ENCODE results near the gene SLC49A4.
"Not testable (repeated sequence)": the region's sequence is repeated elsewhere in the genome, so short reads cannot be mapped to it uniquely, and the experiment has no call there.

Gene SLC49A4, protein sequence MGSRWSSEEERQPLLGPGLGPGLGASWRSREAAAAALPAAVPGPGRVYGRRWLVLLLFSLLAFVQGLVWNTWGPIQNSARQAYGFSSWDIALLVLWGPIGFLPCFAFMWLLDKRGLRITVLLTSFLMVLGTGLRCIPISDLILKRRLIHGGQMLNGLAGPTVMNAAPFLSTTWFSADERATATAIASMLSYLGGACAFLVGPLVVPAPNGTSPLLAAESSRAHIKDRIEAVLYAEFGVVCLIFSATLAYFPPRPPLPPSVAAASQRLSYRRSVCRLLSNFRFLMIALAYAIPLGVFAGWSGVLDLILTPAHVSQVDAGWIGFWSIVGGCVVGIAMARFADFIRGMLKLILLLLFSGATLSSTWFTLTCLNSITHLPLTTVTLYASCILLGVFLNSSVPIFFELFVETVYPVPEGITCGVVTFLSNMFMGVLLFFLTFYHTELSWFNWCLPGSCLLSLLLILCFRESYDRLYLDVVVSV

DNA sequence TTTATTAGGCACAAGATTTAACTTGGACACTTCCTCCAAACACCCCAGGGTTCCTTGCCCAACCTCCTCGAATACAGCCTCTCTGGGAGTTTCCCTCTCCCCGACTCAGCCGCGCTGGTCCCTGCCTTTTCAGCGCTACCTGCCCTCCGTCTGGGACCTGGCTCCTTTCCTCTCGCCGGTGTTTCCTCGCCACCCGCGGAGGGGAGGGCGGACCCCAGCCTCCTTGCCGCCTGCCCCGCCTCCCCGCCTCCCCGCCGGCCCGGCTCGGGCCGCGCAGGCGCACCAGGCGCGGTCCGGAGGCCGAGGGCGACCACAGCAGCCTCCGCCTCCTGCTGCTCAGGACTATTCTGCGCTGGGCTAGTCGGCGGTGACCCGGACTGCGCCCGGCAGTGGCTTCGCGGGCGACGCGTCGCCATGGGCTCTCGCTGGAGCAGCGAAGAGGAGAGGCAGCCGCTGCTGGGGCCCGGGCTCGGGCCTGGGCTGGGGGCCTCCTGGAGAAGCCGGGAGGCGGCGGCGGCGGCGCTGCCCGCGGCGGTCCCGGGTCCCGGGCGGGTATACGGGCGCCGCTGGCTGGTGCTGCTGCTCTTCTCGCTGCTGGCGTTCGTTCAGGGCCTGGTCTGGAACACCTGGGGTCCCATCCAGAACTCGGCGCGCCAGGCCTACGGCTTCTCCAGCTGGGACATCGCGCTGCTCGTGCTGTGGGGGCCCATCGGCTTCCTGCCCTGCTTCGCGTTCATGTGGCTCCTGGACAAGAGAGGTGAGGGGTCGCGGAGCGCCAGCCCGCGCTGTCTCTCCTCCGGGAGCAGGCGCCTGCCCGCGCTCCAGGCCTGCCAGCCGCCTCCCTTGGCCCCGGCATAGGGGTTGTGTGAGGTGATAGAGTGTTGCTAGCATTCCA lies at the start of gene SLC49A4:
Gene SLC49A4 (plus strand): TSS at position 291 of the 895 bp plus-strand sequence. CDS start 124 bp downstream, at position 415.
- peak; percentile 53 for DNase-seq (ENCODE audit: low read depth)

DNA sequence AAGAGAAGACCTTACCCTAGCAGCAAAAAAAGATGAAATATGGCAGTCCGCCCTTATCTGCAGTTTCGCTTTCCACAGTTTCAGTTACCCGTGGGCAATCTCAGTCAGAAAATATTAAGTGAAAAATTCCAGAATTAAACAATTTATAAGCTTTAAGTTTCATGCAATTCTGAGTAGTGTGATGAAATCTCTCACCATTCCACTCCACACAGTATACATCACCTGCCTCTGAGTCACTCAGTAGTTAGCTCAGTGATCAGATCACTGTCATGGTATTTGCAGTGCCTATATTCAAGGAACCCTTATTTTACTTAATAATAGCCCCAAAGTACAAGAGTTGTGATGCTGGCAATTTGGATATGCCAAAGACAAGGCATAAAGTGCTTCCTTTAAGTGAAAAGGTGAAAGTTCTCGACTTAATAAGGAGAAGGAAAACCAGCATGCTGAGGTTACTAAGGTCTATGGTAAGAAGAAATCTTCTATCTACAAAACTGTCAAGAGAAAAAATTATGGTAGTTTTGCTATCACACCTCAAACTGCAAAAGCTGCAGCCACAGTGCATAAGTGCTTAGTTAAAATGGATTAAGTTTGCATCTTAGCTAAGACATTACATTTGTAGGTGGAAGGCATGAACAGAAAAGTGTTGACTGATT lies 49.4 kb upstream of the SLC49A4 start:
- DNase-seq (ENCODE audit: low read depth): no peak

DNA sequence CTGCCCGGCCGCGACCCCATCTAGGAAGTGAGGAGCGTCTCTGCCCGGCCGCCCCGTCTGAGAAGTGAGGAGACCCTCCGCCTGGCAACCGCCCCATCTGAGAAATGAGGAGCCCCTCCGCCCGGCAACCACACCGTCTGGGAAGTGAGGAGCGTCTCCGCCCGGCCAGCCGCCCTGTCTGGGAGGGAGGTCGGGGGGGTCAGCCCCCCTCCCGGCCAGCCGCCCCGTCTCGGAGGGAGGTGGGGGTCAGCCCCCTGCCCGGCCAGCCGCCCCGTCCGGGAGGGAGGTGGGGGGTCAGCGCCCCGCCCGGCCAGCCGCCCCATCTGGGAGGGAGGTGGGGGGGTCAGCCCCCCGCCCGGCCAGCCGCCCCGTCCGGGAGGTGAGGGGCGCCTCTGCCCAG lies 47.6 kb upstream of the SLC49A4 start:
- not testable (repeated sequence) for DNase-seq (ENCODE audit: low read depth)

DNA sequence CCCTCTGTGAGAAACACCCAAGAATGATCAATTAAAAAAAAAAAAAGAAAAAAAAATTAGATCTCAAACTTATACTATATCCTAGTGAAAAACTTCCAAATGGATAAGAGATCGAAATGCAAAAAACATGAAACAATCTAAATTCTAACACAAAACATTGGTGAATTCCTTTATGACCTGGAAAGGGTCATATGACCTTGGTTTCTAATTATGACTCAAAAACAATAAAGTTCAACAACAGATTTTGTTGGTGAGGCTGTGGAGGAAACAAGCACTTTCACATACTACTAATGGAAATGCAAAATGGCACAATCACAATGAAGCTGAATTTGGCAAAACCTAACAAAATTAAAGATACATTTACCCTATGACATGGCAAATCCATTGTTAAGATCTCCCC lies 46.5 kb upstream of the SLC49A4 start:
- no peak for DNase-seq (ENCODE audit: low read depth)

DNA sequence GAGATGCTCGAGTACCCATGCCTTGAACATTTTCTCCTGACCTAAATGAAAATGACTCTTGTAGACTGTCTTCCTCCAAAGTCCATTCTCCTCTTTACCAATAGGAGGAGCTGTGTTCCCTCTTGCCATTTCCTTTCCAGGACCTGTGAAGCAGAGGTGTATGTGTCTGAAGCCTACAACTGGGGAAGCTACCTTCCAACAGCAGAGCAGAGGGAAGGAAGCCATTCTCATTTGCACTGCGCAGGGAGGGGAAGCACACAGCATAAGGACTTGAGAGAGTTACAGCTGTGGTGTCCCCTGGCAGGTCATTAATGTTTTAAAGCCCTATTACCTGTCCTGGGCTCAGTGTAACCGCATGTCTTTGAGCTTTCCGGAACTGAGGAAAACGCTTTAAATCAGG lies 39.9 kb upstream of the SLC49A4 start:
- DNase-seq (ENCODE audit: low read depth): peak; percentile 3

DNA sequence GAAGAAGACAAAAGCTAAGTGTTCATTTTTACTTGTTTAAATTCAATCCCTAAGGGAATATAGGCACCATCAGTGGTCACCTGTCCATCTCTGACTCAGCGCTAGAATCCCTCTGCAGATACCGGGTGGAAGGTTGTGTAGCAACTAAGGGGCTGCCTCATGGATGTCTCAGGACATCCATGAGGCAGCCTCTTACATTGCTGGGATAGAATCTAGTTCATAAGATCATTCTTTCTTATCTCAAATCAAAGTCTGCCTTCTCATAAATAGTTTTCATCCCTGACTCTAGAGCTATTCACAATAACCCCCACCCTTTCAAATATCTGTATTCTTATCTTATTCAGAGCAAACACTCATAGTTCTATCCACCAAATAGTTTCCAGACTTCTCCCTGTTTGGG lies 39.4 kb upstream of the SLC49A4 start:
- no peak for DNase-seq (ENCODE audit: low read depth)

DNA sequence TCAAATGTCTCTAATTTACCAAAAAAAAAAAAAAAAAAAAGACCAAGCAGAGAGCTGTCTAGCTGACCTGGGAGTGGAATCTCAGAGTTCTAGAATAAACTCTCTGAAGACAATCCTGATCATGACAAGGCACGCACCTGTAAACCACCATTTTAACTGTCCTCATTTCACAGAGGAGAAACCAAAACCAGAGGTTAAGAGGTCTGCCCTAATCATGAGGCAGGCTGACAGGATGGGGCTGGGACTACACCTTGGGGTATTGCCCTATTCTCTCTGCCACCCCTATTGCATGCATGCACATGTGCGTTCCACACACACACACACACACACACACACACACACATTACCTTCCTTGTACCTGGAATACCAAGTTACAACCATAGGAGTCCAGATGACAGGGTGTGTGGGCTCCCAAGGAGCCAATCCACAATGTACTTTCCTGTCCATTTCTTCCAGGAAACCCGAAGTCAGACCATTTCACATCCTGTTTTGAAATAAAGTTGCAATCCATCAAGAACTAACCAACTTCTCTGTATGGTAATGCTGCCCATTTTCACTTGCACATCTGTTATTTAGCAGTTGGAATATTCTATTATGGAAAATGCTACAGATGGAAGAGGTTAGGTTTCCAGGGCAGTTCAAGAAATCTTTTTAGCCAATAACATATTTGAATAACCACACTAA lies 35.9 kb upstream of the SLC49A4 start:
- DNase-seq (ENCODE audit: low read depth): no peak

DNA sequence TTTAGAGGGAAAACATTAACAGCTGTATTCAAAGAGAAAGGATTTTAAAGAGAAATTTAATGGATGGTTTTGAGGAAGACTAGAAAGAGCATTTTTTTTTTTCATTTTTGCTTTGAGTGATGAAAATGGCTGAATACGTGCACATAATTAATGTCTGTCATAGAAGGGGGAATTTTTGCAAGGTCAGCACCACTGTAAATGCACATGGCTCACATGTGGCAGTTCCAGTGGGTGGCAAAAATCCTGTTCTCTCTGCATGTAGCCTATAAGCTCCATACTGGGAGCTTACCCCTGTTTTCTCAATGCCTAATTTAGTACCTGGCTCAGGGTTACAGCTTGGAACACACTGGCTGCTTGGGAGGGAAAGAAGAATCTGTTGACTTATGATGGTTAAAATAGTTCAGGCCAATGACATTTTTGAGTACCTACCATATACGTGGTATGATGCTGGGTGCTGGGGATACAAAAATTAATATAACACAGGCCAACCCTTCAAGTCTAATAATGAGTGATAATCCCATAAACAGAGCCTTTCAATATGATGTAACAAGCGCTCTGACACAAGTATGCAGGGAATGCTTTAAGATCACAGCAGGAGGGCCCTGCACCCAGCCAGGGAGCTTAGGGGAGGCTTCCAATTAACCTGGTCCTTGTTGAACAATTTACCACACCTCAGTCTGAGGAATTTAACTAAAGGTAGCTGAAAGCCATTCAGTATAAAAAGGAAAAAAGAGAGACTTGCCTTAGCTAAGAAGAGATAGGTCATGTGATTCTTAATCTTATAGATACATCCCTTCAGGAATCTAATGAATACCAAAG lies 34.2 kb upstream of the SLC49A4 start:
- no peak for DNase-seq (ENCODE audit: low read depth)

DNA sequence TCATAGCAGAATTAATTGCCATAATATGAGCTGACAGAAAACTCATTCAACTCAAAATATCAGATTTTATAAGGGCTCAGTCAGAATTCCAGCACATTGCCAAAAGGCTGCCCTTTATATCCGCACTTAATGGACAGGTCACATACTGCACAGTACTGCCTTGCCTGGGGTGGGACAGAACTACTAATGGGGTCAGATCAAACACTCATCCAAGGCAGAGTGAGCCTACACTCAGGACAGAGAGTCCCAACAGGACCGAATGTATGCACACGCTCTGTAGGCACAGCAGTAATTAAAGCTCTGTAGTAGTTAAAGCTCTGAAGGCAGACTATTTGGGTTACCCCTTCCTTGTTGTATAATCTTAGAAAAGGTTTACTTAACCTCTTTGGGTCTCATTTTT lies 28.4 kb upstream of the SLC49A4 start:
- no peak for DNase-seq (ENCODE audit: low read depth)

DNA sequence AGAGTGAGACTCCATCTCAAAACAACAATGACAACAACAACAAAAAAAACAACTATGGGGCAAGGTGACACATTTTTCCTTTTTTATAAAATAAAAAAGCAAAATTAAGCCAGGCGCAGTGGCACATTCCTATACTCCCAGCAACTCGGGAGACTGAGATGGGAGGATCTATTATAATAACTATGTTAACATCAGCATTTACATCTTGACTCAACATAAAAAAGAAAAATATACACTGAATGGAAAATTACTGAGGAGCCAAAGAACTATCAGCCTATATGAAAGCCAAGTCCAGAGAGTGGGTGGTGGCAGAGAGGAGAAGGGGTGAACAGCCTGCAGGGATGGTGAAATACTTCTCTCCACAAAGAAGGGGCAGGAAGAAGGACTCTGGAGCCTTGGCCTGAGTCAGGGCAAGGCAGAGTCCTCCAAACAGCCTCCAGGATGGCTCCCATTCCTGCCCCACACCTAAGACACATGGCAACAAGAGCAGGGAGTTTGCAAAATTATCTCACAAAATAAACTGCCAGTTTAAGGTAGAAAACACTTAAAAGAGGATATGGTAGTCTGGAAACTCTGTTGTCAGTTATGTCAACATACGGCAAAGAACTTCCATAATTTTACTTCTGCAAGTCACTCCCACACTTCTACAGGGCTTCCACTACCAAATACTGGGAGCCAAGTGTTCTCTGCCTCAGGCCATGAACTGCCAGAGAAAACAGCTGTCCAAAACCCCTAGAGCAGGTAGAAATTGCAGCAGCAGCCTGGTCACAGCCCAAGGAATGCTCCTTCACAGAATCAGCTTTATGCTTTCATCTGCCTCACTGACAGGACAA lies 27.1 kb upstream of the SLC49A4 start:
- DNase-seq (ENCODE audit: low read depth): no peak

DNA sequence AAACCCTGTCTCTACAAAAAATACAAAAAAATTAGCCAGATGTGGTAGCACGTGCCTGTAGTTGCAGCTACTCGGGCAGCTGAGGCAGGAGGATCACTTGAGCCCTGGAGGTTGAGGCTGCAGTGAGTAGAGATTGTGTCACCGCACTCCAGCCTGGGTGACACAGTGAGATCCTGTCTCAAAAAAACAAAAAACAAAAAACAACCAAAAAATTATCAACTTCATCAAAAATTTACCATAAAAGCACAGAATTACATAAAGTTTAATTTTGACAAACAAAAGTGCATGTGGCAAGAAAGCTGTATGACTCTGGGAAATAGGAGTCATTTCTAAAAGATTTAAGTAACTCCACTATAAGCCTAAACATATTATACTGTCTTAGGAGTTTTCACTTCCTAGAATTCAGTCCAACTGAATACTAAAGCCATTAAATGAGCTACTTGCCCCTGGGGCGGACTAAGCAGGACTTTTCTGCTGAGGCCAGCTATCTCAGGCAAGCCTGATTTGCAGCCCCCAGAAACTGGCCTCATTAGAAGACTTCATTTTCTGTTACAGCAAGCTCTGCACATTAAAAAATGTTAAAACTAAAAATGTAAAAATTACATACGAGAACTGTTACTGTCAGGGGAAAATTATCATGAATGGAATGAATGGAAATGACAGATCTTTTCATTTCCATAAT lies 24.2 kb upstream of the SLC49A4 start:
- DNase-seq (ENCODE audit: low read depth): no peak

DNA sequence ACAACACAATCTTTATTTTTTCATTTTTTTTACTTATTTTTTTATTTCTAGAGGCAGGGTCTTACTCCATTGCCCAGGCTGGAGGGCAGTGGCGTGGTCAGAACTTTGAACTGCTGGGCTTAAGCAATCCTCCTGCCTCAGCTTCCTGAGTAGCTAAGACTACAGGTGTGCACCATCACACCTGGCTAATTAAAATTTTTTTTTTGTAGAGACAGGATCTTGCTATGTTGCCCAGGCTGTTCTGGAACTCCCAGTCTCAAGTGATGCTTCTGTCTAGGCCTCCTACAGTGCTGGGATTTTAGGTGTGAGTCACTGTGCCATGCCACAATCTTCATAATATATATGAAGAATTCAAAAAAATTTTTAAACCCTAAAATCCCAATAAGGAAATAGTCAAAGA lies 22.0 kb upstream of the SLC49A4 start:
- DNase-seq (ENCODE audit: low read depth): no peak

DNA sequence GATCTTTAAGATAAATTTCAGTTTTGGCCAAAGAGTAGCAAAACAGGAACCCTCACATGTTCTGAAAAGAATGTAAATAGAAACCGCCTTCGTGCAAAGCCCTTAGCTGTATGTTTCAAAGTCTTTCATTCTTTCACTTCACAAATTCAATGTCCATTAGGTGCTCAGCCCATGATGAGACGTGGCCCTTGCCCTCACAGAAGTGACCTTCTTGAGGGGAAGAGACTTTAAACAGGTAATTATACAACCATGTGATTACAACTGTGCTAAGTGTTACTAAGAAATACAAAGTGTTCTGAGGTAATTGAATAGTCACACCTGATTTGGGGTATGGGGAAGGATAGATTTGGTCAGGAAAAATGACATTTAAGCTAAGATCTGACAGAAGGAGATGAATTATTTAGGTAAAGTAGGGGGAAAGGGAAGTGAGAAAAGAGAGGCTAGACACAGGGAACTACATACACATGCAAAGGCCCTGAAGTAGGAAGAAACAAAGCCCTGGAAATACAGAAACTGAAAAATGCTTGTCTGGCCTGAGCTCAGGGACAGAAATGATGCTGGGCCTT lies 20.8 kb upstream of the SLC49A4 start:
- no peak for DNase-seq (ENCODE audit: low read depth)

DNA sequence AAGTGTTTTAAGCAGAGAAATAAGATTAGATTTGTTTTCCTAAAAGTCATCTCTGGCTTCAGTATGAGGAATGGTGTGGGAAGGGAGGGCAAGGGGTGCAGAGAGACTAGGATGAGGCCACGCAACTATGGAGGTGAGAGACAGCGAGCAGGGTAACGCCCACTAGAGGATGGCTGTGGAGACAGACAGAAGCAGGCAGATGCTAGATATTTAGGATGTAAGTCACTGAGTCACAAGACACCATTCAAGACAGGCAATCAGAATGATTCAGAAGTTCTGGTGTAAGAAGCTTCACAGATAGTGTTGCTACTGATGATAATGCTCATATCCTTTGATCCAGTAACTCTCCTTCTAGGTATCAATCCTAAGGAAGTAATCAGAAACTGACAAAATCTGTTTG lies 20.3 kb upstream of the SLC49A4 start:
- DNase-seq (ENCODE audit: low read depth): no peak

DNA sequence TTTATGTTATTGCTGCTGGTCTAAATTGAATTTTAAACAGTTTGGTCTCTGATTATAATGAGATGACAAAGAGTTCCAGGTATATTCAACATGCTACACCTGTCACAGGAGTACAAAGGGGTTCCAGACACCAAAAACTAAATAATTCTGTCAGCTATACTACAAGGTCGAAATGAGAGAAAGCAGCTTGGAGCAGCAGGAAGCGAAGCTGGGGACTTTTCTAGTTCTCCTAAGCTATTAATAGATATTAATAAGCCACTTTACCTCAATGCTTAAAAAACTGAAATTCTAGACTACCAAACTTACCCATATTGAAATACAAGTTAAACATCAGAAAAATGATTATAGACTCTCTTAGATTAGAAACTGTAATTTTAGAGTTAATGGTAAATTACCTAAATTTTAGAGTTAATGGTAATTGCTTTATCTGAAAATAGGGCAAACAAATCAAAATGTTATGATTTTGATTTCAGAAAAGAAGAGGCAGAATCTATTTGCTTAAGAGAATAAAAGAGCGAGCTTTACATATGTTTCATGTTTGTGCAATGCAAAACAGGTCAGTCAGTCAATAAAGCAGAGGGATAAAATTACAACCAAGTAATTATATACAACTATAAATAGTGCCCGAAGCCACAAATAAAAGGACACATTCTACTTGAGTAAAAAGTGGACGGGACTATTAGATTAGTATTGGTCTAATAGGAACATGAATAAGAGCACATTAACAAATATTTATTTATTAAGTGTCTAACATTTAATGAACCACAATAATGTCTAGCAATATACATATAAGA lies 18.0 kb upstream of the SLC49A4 start:
- DNase-seq (ENCODE audit: low read depth): no peak

DNA sequence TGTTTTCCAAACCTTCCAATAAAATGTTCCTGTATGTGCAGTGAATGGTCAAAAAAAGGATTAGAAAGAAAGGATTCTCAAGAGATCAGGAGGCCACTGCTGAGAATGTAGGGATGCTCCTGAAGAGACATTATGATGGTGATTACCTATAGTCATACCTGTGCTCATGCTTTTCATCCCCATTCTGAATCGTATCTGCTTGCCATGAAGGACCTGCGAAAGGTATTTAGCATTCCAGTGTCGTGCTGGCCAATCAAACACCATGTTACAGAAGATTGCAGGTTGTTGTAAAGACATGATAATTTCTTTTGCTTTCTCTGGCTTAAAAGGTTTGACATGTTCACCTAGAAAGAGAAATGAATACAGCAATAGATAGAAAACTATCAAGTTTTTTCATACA lies 17.3 kb upstream of the SLC49A4 start:
- DNase-seq (ENCODE audit: low read depth): no peak

DNA sequence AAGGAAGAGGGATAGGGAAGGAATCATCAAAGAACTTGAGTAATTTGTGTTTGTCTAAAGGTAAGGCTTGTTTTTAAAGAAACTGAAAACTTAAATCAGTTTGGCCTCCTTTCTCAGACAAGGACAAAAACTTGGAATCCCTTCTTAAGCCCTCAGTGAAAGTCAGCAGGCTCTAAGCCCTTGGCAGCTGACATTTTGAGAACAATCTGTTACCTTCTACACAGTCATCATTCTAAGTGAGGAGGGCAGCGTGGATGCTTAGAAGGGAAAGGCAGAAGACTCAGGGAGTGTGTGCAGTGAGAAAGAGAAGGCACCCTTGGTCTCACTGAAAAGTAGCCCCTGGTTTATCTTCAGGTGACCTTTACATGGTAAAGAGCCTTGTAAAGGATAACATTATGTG lies 12.1 kb upstream of the SLC49A4 start:
- no peak for DNase-seq (ENCODE audit: low read depth)

DNA sequence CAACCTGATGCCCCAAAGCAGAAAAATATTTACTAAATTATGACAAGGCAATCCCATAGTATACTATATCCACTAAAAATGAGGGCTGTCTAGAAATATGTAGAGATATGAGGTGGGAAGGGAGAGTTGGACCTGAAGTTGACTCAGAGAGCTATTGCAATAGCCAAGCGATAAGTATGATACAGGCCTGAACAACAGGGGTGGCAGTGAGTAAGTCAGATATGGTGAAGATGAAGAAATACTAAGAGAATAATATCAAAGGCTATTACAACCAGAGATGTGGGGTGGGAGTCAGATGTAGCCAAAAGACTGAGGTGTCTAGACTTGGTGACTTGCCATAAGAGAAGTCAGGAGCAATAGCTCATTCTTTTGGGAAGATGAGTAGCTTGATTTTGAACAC lies 10.4 kb upstream of the SLC49A4 start:
- no peak for DNase-seq (ENCODE audit: low read depth)

Measured in activated T-cell treated with anti-CD3 and anti-CD28 coated beads for 24 hours (primary cell).